Stimulated activated CD4-positive, alpha-beta T cell treated with anti-CD3 and anti-CD28 coated beads, TNF-alpha, amount 100 ng/mL, for 48 hours (primary cell): ENCODE results near the gene GIPR.
A peak's percentile ranks its signal among the peaks of the same experiment; 100 is the strongest.
"Not testable (repeated sequence)": the region's sequence is repeated elsewhere in the genome, so short reads cannot be mapped to it uniquely, and the experiment has no call there.

Source experiments
- DNase-seq, 3 donors: peaks; one replicate each; pipeline ENCODE4 v3.0.0-alpha.2; 2020; ENCODE audit warnings: low read depth in 3 of 3

The GIPR gene

DNA sequence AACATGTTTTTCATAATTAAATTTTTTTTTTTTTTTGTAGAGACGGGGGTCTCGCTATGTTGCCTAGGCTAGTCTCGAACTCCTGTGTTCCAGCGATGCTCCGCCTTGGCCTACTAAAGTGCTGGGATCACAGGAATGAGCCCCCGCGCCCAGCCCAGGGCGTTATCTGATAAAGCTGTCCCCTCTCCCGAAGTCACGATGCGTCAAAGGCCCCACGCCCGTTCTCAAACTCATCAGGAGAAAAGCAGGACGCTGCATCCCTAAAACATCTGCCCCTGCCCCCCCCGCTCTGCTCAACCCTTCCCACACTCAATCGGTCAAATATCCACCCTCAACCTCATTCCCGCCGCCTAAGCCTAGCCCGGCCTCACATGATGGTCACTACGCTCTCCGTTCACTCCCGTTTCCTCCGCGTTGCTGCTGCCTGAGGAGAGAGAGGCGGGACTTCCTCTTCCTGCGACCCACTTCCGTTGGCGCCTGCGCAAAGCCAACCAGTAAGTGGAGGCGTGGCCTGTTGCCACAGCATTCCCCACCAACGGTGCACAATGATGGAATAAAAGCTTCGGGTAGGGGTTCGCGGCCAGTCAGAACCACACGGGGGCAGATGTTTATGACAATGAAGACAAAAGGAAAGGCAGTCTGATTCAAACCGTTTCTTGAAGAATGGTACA lies 23.6 kb downstream of the GIPR start, which contains the start of gene SNRPD2:
Gene SNRPD2, minus strand, starts transcription at position 438 of the 671 bp plus-strand sequence. Its CDS starts 65 bp downstream, at position 373.
- DNase-seq = peak; percentile 83 to 91 (median 86)

- peak; percentile 92 to 98 (median 95) for DNase-seq
Observed at GRCh38 chr19:45692187-45693105, 24.4 kb downstream of the GIPR start, which contains the start of gene QPCTL. TSS of gene QPCTL (plus strand) at chr19:45692666. CDS start at chr19:45692704, 38 bp downstream.

DNA sequence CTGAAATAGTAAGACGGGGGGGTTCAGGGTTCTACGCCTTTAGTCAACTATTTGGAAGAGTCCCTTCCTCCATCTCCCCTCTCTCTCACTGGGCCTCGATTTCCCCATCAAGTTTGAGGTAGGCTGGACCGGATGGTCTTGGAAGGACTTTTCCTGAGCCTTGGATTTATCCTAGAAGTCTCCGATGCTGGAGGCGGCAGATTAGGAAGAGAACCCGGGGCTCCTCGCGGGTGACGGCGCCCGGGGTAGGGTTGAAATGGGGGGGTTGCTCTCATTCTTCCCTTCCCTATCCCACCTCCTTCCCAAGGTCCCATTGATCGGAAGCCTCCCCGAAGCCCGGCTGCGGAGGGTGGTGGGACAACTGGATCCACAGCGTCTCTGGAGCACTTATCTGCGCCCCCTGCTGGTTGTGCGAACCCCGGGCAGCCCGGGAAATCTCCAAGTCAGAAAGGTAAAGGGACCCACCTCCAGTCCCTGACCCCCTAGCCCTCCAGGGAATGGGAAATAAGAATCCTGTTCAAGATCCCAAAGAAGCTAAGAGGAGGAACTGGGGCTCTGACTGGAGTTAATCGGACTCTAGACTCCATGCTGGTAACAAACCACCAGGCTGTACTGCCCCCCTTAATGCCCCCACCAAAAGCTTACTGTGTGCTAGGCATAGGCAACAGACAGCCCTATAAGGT lies 25.2 kb downstream of the GIPR start:
- peak; percentile 57 to 82 (median 77) for DNase-seq

DNA sequence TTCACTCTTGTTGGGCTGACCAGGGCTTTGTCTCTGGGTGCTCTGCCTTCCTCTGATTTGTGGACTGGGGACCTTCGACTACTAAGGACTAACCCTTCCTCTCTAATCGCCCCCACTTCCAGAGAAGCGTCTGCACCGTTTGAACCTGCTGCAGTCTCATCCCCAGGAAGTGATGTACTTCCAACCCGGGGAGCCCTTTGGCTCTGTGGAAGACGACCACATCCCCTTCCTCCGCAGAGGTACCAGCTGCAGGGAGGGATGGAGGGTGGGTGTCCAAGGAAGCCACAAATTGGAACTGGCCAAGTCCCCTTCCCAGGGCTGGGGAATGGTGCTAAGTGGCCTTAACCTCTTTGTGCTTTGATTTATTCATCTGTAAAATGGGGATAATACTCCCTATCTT lies 33.7 kb downstream of the GIPR start:
- no peak for DNase-seq

DNA sequence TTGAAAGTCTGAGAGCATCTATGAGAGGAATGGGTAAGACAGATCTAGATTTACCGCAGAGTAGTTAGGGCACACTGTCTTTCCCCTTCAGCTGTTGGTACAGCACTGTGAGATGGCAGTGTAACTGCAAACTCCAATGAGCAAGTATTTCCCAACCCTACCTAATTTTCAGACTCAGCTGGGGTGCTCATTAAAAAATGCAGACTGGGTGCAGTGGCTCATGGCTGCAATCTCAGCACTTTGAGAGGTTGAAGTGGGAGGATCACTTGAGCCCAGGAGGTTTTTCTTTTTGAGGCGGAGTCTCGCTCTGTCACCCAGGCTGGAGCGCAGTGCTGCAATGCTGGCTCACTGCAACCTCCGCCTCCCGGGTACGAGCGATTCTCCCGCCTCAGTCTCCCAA lies 37.1 kb downstream of the GIPR start:
- DNase-seq = no peak

GRCh38 chr19:45705710-45706415 lies 37.8 kb downstream of the GIPR start:
- DNase-seq = no peak

DNA sequence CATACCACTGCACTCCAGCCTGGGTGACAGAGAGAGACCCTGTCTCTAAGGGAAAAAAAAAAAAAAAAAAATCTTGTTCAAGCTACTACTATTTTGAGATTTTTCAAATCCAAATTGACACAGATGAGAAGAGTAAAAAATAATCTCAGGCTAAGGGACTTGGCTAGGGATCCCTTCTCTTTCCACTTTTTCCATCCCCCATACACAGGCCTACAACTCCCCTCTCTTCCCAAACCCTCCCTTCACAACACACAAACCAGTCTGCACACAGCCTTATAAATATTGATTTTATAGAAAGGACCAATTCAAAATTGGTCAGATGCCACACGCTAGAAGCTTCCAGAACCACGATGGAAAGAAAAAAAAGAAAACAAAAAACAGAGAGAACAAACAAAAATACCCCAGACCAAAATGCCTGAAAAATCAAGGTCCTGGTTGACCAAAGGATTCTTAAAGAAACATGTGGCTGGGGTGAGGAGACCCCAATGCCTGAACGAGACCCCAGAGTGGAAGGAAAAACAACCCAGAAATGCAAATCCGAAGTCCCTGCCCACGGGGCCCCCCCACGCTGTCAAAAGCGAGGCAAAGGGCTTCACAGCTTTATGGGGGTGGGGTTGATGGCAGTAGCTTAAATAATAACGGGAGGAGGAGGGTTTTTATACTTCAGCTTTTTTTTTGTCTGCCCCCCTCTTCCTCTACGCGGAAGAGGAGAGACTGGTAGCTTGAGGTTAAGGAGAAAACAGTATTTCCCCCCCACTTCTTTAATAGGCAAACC lies 42.5 kb downstream of the GIPR start:
- DNase-seq = no peak

GRCh38 chr19:45711851-45712698 lies 44.1 kb downstream of the GIPR start:
- DNase-seq = no peak

GRCh38 chr19:45712699-45713067 lies 44.7 kb downstream of the GIPR start:
- no peak for DNase-seq

DNA sequence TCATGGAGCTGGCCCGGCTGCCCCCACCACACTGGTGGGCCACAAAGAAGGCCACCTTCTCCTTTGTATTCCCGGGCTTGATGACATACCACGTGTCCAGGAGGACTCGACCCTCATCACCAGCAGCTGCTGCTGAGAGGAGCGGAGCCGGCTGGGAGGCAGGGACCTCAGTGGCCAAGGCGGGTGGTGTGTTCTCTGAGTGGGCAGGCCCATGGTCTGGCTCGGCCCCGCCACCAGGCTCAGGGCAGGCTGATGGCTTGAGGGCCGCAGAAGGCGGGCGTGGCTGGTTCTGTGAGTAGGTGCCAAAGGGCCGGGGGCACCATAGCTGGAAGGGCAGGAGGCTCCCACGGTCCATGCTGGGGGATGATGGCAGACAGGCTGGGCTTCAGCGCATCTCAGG lies 45.1 kb downstream of the GIPR start:
- no peak for DNase-seq

GRCh38 chr19:45715139-45715538 lies 47.1 kb downstream of the GIPR start:
- no peak for DNase-seq

DNA sequence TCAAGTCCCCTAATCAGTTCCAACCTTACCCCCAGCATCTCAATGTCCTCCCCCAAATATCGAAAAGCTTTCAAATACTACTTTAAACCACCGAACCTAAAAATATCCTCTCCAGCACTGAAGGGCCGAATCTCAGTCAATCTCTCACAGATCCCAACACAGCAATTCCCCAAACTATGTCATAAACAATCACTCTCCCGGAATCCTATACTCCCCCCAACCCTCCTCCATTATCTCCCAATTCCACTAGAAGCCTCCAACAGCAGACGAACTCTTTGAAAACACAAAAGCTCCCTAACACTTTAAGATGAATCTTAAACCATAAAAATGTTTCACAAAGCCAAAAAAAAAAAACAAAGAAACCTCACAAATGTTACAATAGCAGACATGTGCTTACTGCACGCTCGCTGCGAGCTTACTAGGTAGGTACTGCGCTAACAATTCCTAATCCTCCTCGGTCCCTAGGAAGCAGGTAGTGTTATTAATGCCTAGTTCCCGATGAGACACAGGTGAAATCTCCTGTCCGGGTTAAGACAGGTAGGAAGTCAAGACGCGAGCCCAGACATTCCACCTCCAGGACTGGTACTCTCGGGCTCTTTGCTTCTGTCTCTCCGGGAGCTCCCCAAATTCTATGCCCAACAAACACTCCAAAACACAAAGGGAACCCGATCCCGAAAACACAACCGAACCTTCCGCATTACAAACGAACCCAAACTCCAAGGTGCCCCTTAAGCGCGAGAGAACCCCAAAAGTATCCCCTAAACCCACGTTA lies 48.5 kb downstream of the GIPR start:
- DNase-seq = peak in 1 of 3 donors; percentile 22

GRCh38 chr19:45717131-45717982 lies 49.3 kb downstream of the GIPR start:
- peak; percentile 93 to 98 (median 97) for DNase-seq

GRCh38 chr19:45717983-45718650 lies 50.1 kb downstream of the GIPR start:
- DNase-seq = no peak

- DNase-seq = not testable (repeated sequence)
Observed at GRCh38 chr19:45720065-45720464, 52.0 kb downstream of the GIPR start.

DNA sequence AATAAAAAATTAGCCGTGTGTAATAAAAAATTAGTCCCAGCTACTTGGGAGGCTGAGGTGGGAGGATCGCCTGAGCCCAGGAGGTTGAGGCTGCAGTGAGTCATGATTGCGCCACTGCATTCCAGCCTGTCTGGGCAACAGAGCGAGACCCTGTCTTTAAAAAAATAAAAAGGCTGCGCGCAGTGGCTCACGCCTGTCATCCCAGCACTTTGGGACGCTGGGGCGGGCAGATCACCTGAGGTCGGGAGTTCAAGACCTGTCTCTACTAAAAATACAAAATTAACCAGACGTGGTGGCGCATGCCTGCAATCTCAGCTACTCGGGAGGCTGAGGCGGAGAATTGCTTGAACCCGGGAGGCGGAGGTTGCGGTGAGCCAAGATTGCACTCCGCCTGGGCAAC lies 60.7 kb downstream of the GIPR start:
- DNase-seq = not testable (repeated sequence)

DNA sequence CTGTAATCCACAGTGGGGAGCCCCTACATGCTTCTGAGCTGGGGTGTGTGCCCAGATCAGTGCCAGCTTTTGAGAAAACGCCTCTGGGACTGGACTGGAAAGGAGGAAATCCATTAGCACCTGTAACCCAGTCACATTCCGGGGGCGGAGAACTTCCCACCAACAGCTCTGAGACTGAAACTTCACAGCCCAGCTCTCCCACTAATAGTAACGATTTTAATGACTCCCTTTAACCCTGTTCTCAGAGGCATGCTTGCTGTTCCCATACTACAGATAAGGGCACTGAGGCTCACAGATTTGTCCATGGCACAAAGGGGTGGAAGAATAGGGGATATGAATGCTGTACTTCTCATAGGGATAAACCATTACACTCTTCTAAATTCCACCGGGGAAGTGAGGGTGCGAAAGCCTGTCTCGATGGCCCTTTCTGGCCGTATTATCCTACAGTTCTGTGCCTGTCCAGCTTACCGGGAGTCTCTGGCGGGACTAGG lies 61.8 kb downstream of the GIPR start:
- DNase-seq = no peak
